ENCODE data around the gene ACTL7A.

DNA sequence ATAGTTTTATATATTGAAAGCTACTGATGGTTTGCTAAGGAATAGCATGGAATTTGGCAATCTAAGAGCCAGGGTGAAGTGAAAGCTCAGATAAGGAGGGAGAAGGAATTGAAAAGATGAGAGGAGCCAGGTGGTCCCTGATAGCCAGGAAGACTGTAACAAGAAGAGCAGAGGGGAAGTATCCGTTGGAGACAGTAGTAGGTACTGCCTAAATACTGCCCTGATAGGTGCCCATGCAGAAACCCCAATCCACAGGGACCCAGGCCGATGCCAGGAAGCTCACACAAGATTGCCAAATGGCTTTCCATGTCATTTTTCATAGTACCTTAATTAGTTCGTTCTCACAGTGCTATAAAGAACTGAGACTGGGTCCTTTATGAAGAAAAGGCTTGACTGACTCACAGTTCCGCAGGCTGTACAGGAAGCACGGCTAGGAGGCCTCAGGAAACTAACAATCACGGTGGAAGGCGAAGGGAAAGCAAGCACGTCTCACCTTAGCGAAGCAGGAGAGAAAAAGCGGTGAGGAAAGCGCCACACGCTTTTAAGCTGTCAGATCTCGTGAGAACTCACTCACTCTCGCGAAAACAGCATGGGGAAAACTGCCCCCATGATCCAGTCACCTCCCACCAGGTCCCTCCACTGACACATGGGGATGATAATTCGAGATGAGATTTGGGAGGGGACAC is 19.3 kb upstream of the ACTL7A start:
- TF ChIP-seq, protein P1, sequence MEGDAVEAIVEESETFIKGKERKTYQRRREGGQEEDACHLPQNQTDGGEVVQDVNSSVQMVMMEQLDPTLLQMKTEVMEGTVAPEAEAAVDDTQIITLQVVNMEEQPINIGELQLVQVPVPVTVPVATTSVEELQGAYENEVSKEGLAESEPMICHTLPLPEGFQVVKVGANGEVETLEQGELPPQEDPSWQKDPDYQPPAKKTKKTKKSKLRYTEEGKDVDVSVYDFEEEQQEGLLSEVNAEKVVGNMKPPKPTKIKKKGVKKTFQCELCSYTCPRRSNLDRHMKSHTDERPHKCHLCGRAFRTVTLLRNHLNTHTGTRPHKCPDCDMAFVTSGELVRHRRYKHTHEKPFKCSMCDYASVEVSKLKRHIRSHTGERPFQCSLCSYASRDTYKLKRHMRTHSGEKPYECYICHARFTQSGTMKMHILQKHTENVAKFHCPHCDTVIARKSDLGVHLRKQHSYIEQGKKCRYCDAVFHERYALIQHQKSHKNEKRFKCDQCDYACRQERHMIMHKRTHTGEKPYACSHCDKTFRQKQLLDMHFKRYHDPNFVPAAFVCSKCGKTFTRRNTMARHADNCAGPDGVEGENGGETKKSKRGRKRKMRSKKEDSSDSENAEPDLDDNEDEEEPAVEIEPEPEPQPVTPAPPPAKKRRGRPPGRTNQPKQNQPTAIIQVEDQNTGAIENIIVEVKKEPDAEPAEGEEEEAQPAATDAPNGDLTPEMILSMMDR (IDR thresholded peaks at IDR 0.05; ENCODE audit: poor library complexity, severe bottlenecking), result no peak
- TF ChIP-seq EZH2 (IDR thresholded peaks at IDR 0.05; ENCODE audit: borderline replicate concordance, insufficient read depth, low read length, poor library complexity, severe bottlenecking) (no peak), POLR2AphosphoS5 (IDR thresholded peaks at IDR 0.05) (no peak), MXI1 (conservative IDR thresholded peaks at IDR 0.05; ENCODE audit: poor library complexity, severe bottlenecking) (no peak), EP300 (conservative IDR thresholded peaks at IDR 0.05; ENCODE audit: poor library complexity, severe bottlenecking) (no peak), TAF1 (IDR thresholded peaks at IDR 0.05; ENCODE audit: low read depth) (no peak)

Data from neural cell (in vitro differentiated cells).